GM19025 (cell line): ENCODE results near the gene SMAP2.
A peak's percentile ranks its signal among the peaks of the same experiment; 100 is the strongest.

Experiments
- ATAC-seq: cut with Tn5 transposase; IDR thresholded peaks from one replicate; pipeline ENCODE4 v1.9.1; 2021; ENCODE audit warnings: mild to moderate bottlenecking, low read depth, moderate library complexity; ENCODE audit not compliant: unreplicated experiment

Gene SMAP2

GRCh38 chr1:40389322-40389803 is 15.8 kb downstream of the SMAP2 start:
- ATAC-seq: no peak

- no peak for ATAC-seq
These were observed 16.5 kb downstream of the SMAP2 start for GRCh38 chr1:40389871-40390560.

- ATAC-seq: no peak
These were observed 17.3 kb downstream of the SMAP2 start for GRCh38 chr1:40390857-40391256.

- ATAC-seq: peak; percentile 43
These were observed 18.2 kb downstream of the SMAP2 start for GRCh38 chr1:40391688-40392145.

- no peak for ATAC-seq
These were observed 18.7 kb downstream of the SMAP2 start for GRCh38 chr1:40392221-40392620.

- no peak for ATAC-seq
These were observed 19.6 kb downstream of the SMAP2 start for GRCh38 chr1:40393173-40393572.

GRCh38 chr1:40394491-40395172 is 21.1 kb downstream of the SMAP2 start:
- ATAC-seq: no peak

GRCh38 chr1:40395190-40396175 is 22.0 kb downstream of the SMAP2 start:
- no peak for ATAC-seq

- ATAC-seq: no peak
These were observed 22.9 kb downstream of the SMAP2 start for GRCh38 chr1:40396420-40396819.

GRCh38 chr1:40397258-40397657 is 23.7 kb downstream of the SMAP2 start:
- ATAC-seq: no peak

- ATAC-seq: peak; percentile 43
These were observed 26.6 kb downstream of the SMAP2 start for GRCh38 chr1:40399984-40400704.

GRCh38 chr1:40401473-40402201 is 28.1 kb downstream of the SMAP2 start:
- ATAC-seq: no peak

GRCh38 chr1:40404670-40405462 is 31.3 kb downstream of the SMAP2 start:
- no peak for ATAC-seq

- ATAC-seq: no peak
These were observed 32.3 kb downstream of the SMAP2 start for GRCh38 chr1:40405812-40406211.

- no peak for ATAC-seq
These were observed 33.9 kb downstream of the SMAP2 start for GRCh38 chr1:40407453-40407852.

- ATAC-seq: no peak
These were observed 35.9 kb downstream of the SMAP2 start for GRCh38 chr1:40409467-40409866.

- ATAC-seq: no peak
These were observed 37.8 kb downstream of the SMAP2 start for GRCh38 chr1:40411294-40411693.

GRCh38 chr1:40411843-40412242 is 38.3 kb downstream of the SMAP2 start:
- no peak for ATAC-seq
